K562 (cell line): ENCODE measurements around the gene AGBL1. TPM values are rescaled to one million over a fixed set of nuclear protein-coding genes. Genes with fewer than 3 reads are reported as not detected.

ENCODE experiments used
- LEF1 ChIP-seq: fragments of 450-650 bp; IDR thresholded peaks from 2 replicates; pipeline ENCODE4 v1.6.1; 2016; ENCODE audit warnings: mild to moderate bottlenecking
- TCFL5 ChIP-seq: fragments of 250-450 bp; sonication (Bioruptor Pico); conservative IDR thresholded peaks from 2 replicates; pipeline ENCODE4 v1.6.1; 2021; ENCODE audit warnings: mild to moderate bottlenecking, moderate library complexity, matching md5 sums
- ZBTB17 ChIP-seq: fragments of 450-650 bp; formaldehyde crosslinking; IDR thresholded peaks from 2 replicates; pipeline ENCODE4 v1.4.0; 2020; ENCODE audit warnings: mild to moderate bottlenecking
- ZNF197 ChIP-seq: fragments of 200-800 bp; sonication (Bioruptor generic); IDR thresholded peaks from 2 replicates; pipeline ENCODE4 v1.6.1; 2016; ENCODE audit warnings: low read depth, missing genetic modification characterization, missing compliant biosample characterization
- polyA plus RNA-seq, 8 experiments: library from polyadenylated mRNA; depleted of rRNA in 4 of 8; stranded (reverse) in 5 of 8; unstranded in 3 of 8; fragments of >200 nt; fragmentation: Nextera tagmentation in 2 of 8; fragmentation: Illumina TruSeq in 1 of 8; extraction: Ambion mirVana in 2 of 8; extraction: Trizol in 1 of 8; gene quantifications; 2 replicates each; pipeline versions ENCODE4 v1.2.1 to v1.2.3, GENCODE V29; 2011 to 2014; ENCODE audit warnings: inconsistent platforms in 1 of 8, missing spikeins in 1 of 8
- total RNA-seq, 7 experiments: library from RNA; depleted of rRNA in 6 of 7; stranded (reverse); fragments of >200 nt in 6 of 7; fragmentation: Illumina TruSeq in 2 of 7; extraction: Trizol in 2 of 7; gene quantifications; 2 replicates each; pipeline versions ENCODE4 v1.2.1 to v1.2.3, GENCODE V29; 2011 to 2021; ENCODE audit warnings: low replicate concordance in 1 of 7
- TF ChIP-seq, protein P1 (sequence below): fragments of 450-650 bp; IDR thresholded peaks from 2 replicates; pipeline ENCODE4 v1.6.1; 2018; ENCODE audit not compliant: partially characterized antibody
- TF ChIP-seq, protein P2 (sequence below): fragments of 450-650 bp; formaldehyde crosslinking; IDR thresholded peaks from 2 replicates; pipeline ENCODE4 v1.4.0; 2020; ENCODE audit warnings: mild to moderate bottlenecking, moderate library complexity
- TF ChIP-seq, protein P3 (sequence below): sonication (generic); formaldehyde crosslinking; IDR thresholded peaks from 2 replicates; pipeline ENCODE4 v1.8.1; 2023; ENCODE audit warnings: mild to moderate bottlenecking, missing genetic modification reagents

AGBL1 gene
- total and polyA plus RNA-seq, 9 of the 15 experiments (the other 6 are each of a cell fraction or from before 2014, with no cell fraction given) = not detected

DNA sequence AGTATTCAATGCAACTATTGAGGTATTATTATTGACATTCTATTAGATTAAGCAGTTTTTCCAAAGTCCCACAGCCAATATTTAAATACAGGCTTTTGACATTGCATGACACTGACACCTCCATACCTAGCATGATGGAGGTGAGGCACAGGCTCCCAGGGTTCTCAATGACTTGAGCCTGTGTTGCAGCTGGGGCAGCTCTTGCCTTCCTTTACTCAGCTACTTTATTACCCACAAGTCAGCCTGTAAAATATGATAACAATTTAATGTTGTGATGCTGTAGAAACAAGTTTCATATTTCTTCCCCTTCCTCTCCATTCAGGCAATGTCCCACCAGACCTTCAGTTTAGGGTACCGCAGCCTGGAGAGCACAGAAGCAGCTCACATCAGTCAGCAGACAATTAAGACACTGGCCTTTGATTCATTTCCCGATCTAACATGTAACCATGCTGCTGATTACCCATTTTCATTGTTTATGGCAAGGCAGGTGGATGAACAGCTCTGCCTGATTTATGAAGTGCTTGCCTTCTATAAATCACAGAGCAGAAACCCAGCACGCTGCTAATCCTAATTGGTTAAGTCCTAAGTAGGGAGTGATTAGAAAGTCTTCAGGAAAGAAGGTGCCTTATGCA lies 826.1 kb downstream of the AGBL1 start (continued):
- TF ChIP-seq, protein P1, sequence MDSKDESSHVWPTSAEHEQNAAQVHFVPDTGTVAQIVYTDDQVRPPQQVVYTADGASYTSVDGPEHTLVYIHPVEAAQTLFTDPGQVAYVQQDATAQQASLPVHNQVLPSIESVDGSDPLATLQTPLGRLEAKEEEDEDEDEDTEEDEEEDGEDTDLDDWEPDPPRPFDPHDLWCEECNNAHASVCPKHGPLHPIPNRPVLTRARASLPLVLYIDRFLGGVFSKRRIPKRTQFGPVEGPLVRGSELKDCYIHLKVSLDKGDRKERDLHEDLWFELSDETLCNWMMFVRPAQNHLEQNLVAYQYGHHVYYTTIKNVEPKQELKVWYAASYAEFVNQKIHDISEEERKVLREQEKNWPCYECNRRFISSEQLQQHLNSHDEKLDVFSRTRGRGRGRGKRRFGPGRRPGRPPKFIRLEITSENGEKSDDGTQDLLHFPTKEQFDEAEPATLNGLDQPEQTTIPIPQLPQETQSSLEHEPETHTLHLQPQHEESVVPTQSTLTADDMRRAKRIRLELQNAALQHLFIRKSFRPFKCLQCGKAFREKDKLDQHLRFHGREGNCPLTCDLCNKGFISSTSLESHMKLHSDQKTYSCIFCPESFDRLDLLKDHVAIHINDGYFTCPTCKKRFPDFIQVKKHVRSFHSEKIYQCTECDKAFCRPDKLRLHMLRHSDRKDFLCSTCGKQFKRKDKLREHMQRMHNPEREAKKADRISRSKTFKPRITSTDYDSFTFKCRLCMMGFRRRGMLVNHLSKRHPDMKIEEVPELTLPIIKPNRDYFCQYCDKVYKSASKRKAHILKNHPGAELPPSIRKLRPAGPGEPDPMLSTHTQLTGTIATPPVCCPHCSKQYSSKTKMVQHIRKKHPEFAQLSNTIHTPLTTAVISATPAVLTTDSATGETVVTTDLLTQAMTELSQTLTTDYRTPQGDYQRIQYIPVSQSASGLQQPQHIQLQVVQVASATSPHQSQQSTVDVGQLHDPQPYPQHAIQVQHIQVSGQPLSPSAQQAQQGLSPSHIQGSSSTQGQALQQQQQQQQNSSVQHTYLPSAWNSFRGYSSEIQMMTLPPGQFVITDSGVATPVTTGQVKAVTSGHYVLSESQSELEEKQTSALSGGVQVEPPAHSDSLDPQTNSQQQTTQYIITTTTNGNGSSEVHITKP = no peak
- TF ChIP-seq TCFL5 (CRISPR knock-in tag) (no peak), LEF1 (no peak), ZNF197 (CRISPR knock-in tag) (no peak), ZBTB17 (CRISPR knock-in tag) (no peak)
- TF ChIP-seq, protein P2, sequence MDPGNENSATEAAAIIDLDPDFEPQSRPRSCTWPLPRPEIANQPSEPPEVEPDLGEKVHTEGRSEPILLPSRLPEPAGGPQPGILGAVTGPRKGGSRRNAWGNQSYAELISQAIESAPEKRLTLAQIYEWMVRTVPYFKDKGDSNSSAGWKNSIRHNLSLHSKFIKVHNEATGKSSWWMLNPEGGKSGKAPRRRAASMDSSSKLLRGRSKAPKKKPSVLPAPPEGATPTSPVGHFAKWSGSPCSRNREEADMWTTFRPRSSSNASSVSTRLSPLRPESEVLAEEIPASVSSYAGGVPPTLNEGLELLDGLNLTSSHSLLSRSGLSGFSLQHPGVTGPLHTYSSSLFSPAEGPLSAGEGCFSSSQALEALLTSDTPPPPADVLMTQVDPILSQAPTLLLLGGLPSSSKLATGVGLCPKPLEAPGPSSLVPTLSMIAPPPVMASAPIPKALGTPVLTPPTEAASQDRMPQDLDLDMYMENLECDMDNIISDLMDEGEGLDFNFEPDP (CRISPR knock-in tag) = no peak
- TF ChIP-seq, protein P3, sequence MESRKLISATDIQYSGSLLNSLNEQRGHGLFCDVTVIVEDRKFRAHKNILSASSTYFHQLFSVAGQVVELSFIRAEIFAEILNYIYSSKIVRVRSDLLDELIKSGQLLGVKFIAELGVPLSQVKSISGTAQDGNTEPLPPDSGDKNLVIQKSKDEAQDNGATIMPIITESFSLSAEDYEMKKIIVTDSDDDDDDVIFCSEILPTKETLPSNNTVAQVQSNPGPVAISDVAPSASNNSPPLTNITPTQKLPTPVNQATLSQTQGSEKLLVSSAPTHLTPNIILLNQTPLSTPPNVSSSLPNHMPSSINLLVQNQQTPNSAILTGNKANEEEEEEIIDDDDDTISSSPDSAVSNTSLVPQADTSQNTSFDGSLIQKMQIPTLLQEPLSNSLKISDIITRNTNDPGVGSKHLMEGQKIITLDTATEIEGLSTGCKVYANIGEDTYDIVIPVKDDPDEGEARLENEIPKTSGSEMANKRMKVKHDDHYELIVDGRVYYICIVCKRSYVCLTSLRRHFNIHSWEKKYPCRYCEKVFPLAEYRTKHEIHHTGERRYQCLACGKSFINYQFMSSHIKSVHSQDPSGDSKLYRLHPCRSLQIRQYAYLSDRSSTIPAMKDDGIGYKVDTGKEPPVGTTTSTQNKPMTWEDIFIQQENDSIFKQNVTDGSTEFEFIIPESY = no peak
